ENCODE measurements around the gene ARHGEF38.
"Not testable (repeated sequence)": the region's sequence is repeated elsewhere in the genome, so short reads cannot be mapped to it uniquely, and the experiment has no call there.

ARHGEF38 gene

GRCh38 chr4:105563352-105563751, 10.9 kb downstream of the ARHGEF38 start:
- no peak for DNase-seq

DNA sequence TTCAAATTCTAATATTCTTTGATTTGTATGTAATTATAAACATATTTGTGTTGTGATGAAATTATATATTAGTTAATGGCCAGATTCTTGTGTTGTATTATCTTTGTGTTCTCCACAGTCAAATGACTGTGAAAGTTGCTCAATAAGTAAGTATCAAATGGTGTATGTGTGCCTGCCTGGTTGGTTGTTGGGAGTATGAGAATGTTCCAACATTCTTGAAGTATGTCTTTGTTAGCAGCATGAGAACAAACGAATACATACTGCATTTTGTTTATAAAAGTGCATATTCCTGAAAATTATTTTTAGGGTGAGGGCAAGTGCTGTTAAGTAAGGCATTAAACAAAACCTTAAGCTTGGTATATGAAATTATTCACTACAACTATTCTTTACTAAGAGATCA, 16.2 kb downstream of the ARHGEF38 start:
- no peak for DNase-seq

GRCh38 chr4:105569057-105569865, 16.8 kb downstream of the ARHGEF38 start:
- no peak for DNase-seq

DNA sequence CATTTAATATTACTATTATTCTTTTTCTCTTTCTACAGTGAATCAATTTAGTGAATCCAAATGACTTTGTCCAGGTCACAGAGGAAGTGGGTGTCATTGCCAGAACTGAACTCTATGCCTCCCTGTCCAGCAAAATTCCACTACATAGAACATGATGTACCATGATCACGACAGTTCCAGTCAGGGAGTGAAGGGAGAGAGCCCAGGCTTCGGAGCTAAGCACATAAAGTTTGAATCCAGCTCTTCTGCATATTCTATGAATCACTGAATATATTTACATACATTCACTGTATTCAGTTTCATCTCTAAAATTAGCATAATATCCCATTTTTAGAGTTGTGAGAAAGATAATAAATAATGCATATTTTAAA, 17.4 kb downstream of the ARHGEF38 start:
- DNase-seq = no peak

DNA sequence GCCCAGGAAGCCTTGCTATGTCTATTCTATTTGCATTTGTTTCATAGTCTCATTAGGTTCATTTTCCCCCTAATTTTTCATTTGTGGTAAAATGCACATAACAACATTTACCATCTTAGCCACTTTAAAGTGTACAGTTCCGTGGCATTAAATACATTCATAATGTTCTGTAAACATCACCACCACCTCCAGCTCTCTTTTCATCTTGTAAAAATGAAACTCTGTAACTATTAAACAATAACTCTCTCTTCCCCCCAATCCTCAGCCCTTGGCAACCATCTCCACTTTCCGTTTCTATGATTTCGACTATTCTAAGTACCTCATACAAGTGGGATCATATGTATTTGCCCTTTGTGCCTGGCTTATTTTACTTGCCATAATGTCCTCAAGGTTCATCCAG, 19.9 kb downstream of the ARHGEF38 start:
- no peak for DNase-seq

- no peak for DNase-seq
Observed at GRCh38 chr4:105586638-105587328, 34.4 kb downstream of the ARHGEF38 start.

- no peak for DNase-seq
Observed at GRCh38 chr4:105587841-105588240, 35.4 kb downstream of the ARHGEF38 start.

GRCh38 chr4:105588252-105588651, 35.8 kb downstream of the ARHGEF38 start:
- no peak for DNase-seq

DNA sequence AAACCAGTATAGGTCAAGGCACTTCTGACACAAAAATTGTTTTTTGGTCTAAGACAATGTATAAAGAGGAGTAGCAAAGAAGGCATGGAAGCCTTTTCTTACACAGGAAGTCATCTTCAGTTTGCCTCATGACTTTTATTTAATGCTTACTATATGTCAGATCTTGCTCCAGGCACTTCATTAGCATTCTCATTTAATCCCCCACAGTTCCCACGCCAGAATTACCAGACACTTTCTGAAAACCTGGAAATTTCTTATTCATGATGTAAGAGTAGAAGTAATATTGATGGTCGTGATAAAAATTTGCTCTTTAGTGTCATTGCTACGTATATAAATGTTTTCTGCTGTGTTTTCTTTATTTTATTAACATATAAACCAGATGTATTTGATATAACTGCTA, 39.2 kb downstream of the ARHGEF38 start:
- DNase-seq = no peak

DNA sequence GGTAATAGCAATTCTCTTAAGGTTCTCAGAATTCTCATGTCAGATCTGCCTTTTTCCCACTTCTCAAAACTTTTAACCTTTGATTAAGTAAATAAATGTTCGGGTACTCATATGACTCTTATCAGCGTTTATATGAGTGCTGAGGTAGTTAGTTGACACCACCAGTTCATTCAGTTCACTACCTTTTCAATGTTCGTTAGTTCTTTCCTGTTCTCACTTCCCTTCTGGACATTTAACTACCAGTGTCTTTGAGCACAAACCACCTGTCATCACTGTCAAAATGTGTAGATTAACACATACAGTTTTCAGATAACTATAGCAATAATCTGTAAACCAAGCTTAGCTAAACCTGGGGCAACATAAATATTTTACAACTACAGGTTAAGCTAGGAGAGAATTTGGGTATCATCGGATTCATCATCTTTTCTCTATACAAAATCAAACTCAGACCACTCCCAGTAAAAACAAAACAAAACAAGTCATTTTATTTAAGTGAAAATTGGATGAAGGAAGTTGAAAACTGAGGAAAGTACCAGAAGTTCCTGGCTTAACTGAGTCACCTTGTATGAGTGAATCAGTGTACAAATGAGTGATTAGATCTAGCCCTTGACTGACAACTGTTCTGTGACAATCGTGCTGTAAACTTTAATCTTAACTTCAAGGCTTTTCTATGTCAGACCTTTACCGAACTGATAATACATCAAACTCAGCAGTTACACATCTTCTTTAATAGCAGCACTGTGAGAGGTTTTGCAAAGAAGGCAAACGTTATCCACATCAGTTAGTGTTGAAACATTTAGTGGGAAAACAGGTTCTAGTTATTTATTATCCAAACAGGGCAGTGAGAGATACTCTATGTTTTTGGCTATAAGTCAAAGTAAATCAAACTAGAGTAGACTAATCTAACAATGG, 41.9 kb downstream of the ARHGEF38 start:
- DNase-seq = no peak

DNA sequence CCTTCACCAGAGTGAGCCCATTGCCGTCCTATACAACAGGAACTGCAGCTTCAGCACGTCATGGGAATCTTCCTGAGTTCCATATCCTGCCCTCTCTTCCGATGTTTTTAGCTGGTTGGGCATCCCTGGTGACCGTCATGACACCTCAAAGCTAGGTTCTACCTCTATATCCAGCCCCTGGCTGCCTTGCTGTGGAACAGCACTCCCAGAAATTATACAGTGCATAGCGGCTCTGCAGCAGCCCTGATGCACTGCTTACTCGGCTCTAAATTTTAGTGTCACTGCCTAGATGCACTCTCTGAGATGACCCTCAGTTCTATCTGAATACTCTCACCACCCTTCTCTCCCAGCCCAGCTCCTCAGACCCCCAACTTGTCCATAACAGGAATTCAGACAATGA, 44.3 kb downstream of the ARHGEF38 start:
- DNase-seq = no peak

- no peak for DNase-seq
Observed at GRCh38 chr4:105598052-105598451, 45.6 kb downstream of the ARHGEF38 start.

GRCh38 chr4:105598787-105599186, 46.4 kb downstream of the ARHGEF38 start:
- no peak for DNase-seq

- no peak for DNase-seq
Observed at GRCh38 chr4:105599482-105599881, 47.1 kb downstream of the ARHGEF38 start.

DNA sequence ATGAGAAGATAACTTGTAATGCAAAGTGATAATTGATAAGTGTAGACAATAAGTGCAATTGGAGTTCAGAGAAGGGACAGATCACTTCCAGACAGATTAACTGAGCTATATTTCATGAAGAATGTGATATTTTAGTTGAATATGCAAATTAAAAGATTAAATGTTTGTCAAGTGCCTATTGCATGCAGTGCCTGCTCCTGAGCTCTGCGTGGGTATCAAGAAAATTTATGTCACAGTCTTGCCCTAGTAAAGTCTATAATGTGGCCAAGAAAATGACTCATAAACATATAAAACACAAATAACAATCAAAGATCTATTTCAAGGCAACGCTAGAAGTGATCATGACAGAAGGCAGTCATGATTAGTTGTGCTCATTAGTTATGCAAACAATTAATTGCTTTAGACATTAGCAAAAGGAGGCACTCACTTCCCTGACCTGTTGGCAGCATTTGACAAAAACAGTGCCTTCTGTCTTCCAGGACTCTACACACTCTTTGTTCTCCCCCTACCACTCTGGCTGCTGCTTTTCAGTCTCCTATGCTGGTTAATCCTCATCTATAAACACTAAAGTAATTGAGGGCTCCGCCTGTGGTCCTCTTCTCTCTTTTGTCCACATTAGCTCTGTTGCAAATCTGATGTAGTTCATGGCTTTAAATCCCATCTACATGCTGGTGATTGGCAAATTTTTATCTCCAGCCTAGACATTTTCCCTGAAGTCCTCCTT, 47.7 kb downstream of the ARHGEF38 start:
- no peak for DNase-seq

DNA sequence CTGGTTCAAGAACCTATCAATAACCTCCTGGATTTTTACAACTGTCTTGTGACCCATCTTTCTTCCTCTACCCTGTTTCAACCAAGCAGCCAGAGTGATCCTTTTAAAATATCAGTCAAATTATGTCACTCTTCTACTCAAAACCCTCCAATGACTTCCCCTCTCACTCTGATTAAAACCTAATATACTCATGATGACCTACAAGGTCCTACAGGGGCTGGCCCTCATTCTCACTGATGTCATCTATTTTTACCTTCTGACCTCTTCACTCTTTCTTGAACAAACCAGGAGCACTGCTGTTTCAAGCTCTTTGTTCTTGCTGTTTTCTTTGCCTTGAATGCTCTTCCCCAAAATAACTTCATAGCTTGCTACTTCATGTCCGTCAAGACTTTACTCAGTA, 48.5 kb downstream of the ARHGEF38 start:
- DNase-seq = no peak

DNA sequence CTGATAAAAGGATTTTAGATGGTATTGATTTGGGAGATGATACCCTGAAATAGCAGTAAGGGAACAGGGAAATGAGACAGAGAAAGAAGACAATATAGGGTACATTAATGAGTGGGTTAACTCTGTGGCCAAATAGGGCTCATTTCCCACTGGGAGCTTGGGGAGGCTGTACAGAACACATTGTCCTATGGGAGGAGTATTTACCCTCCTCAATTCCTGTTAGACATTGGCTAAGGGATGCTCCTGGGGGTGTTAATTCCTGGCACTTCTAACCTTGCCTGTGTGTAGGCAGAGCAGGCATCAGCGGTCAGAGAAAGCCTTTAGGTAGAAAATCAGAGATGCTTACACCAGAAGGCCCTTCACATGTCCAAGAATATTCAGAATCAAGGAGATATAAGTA, 49.0 kb downstream of the ARHGEF38 start:
- no peak for DNase-seq

GRCh38 chr4:105603158-105603557, 50.7 kb downstream of the ARHGEF38 start:
- no peak for DNase-seq

- DNase-seq = no peak
Observed at GRCh38 chr4:105605493-105605892, 53.1 kb downstream of the ARHGEF38 start.

- DNase-seq = no peak
Observed at GRCh38 chr4:105607876-105608275, 55.5 kb downstream of the ARHGEF38 start.

- DNase-seq = not testable (repeated sequence)
Observed at GRCh38 chr4:105609819-105610218, 57.4 kb downstream of the ARHGEF38 start.

GRCh38 chr4:105613306-105613705, 60.9 kb downstream of the ARHGEF38 start:
- DNase-seq = no peak
